OCI-LY1 (cell line): ENCODE data around the gene CHRND.

Source experiments
- H2AFZ ChIP-seq: fragments of 200-600 bp; sonication (generic), shearing (Covaris generic); 2 replicates; pipeline ENCODE4 v1.6.0; 2014; ENCODE audit warnings: antibody characterized with exemption, mild to moderate bottlenecking, low read length
- H3F3A ChIP-seq: fragments of 200-600 bp; sonication (generic), shearing (Covaris generic); 2 replicates; pipeline ENCODE4 v1.6.0; 2014; ENCODE audit warnings: mild to moderate bottlenecking, antibody characterized with exemption, low read length, moderate library complexity; ENCODE audit not compliant: insufficient read depth
- H3K27ac ChIP-seq: fragments of 200-600 bp; sonication (generic); 2 replicates; pipeline ENCODE4 v1.5.1; 2014; ENCODE audit warnings: low read length, mixed run types, mild to moderate bottlenecking, low read depth; ENCODE audit not compliant: poor library complexity, severe bottlenecking
- H3K27me3 ChIP-seq: fragments of 200-600 bp; sonication (generic); 2 replicates; pipeline ENCODE4 v1.6.0; 2014; ENCODE audit warnings: antibody characterized with exemption, mild to moderate bottlenecking, low read length, moderate library complexity; ENCODE audit not compliant: insufficient read depth
- H3K36me3 ChIP-seq: fragments of 200-600 bp; sonication (generic); 2 replicates; pipeline ENCODE4 v1.6.1; 2014; ENCODE audit warnings: mild to moderate bottlenecking, antibody characterized with exemption, low read length, moderate library complexity, mixed read lengths; ENCODE audit not compliant: insufficient read depth
- H3K4me1 ChIP-seq: fragments of 200-600 bp; sonication (generic); 2 replicates; pipeline ENCODE4 v1.5.1; 2014; ENCODE audit warnings: mild to moderate bottlenecking, low read length, moderate library complexity; ENCODE audit not compliant: insufficient read depth, severe bottlenecking
- H3K4me2 ChIP-seq: fragments of 200-600 bp; sonication (generic), shearing (Covaris generic); 2 replicates; pipeline ENCODE4 v1.6.1; 2014; ENCODE audit warnings: low read length
- H3K4me3 ChIP-seq: fragments of 200-600 bp; sonication (generic); 2 replicates; pipeline ENCODE4 v1.5.1; 2014; ENCODE audit warnings: low read length, low read depth, mild to moderate bottlenecking, mixed read lengths; ENCODE audit not compliant: poor library complexity, severe bottlenecking
- H3K79me2 ChIP-seq: fragments of 200-600 bp; shearing (Covaris generic); 2 replicates; pipeline ENCODE4 v1.6.1; 2016; ENCODE audit warnings: mixed run types, low read length, mixed read lengths; ENCODE audit not compliant: insufficient read depth
- H3K9ac ChIP-seq: fragments of 200-600 bp; sonication (generic), shearing (Covaris generic); 2 replicates; pipeline ENCODE4 v1.6.1; 2014; ENCODE audit warnings: mild to moderate bottlenecking, low read length, mixed read lengths
- H3K9me2 ChIP-seq: fragments of 200-600 bp; sonication (generic), shearing (Covaris generic); 2 replicates; pipeline ENCODE4 v1.6.1; 2014; ENCODE audit warnings: low read depth, mild to moderate bottlenecking, low read length, mixed read lengths
- H3K9me3 ChIP-seq: fragments of 200-600 bp; shearing (Covaris generic); 2 replicates; pipeline ENCODE4 v1.6.1; 2014; ENCODE audit warnings: low read length, mixed read lengths
- H4K20me1 ChIP-seq: fragments of 200-600 bp; sonication (generic), shearing (Covaris generic); 2 replicates; pipeline ENCODE4 v1.6.0; 2016; ENCODE audit warnings: mild to moderate bottlenecking, low read length; ENCODE audit not compliant: insufficient read depth
- EZH2 ChIP-seq: fragments of 200-600 bp; sonication (generic), shearing (Covaris generic); IDR thresholded peaks from 2 replicates; pipeline ENCODE4 v1.8.0; 2017; ENCODE audit warnings: borderline replicate concordance, mixed run types, mild to moderate bottlenecking, antibody characterized with exemption, low read length, moderate library complexity, mixed read lengths
- TF ChIP-seq, protein P1 (sequence below): fragments of 200-600 bp; sonication (generic), shearing (Covaris generic); IDR thresholded peaks from 2 replicates; pipeline ENCODE4 v1.5.1; 2017; ENCODE audit warnings: mild to moderate bottlenecking, antibody characterized with exemption, low read length, moderate library complexity, mixed read lengths

CHRND gene

DNA sequence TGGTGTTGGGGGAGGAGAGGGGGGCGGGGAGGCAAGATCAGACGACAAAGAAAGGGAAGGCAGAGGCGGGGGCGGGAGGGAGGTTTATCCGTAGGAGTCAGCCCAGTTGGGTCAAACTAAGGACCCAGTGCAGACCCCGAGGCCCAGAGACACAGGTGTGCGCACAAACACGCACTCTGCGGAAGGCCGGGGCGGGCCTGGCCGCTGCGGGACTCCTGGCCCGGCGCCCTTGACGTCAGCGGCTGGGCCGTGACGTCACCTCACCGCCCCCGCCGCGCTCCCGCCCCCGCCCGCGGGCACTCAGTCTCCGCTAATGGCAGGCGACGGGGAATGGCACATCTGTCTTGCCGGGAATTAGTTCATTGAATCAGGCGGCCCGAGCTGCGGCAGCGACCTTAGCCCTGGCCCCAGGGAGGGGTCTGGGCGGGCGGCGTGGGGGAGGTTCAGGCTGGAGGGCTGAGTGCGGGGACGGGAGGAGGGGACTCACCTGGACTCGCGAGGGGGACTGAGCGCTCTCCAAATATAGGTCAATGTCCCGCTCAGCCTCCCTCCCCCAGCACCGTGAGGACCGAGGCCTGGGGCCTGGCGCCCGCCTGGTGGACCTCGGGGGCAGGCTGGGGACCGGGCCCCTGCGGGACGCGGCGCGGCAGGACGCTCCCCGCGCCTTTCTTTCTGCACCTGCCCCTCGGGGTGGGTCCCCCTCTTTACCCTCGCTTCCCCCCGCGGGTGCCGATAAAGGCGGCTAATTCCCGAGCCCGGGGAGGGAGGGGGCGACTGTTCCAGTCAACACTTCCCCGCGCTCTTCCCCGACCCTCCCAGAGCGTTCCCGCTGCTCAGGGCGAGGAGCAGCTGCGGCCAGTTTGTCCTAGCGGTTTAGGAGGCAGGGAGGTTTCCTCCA, 22.8 kb upstream of the CHRND start:
- H3K27me3 ChIP-seq, result no peaks in the 10 kb centered on the region; the same call in none of the 2 replicates
- no peaks in the 10 kb centered on the region for H3K4me1 ChIP-seq
- no peaks in the 10 kb centered on the region for H3K79me2 ChIP-seq

DNA sequence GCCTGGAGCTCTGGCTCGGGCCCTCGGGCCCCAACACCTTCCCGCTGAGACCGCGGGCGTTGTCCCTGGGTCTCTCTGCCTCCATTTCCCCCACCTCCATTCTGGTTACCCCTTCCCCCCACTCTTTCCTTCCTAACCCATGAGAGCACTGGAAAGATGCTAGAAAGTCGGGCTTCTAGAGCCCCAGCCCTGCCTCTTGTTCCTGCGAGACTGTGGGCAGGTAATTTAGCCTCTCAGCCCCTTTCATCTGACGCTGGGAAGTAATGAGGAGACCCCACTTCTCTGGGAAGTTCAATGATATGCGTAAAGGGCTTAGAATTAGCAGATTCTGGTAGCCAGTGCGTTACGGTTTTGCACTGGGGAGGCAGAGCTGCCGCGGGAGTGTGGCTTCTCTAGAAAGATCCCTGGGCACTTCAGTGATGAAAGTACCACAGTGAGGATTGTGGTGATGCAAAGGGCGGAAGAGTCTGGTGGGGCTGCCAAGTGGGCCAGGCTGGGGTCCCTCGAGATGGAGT, 22.1 kb upstream of the CHRND start:
- Histone ChIP-seq H3K4me3 (no peak overlapping the region), H2AFZ (no peak overlapping the region), H3K9ac (no peak overlapping the region), H4K20me1 (no peaks in the 10 kb centered on the region), H3K27me3 (no peaks in the 10 kb centered on the region; the same call in 1 of the 2 replicates), H3K9me2 (no peaks in the 10 kb centered on the region), H3F3A (no peaks in the 10 kb centered on the region), H3K36me3 (no peaks in the 10 kb centered on the region), H3K79me2 (no peaks in the 10 kb centered on the region), H3K4me2 (no peak overlapping the region), H3K9me3 (no peaks in the 10 kb centered on the region), H3K4me1 (no peaks in the 10 kb centered on the region), H3K27ac (no peak overlapping the region)
- TF ChIP-seq, protein P1, sequence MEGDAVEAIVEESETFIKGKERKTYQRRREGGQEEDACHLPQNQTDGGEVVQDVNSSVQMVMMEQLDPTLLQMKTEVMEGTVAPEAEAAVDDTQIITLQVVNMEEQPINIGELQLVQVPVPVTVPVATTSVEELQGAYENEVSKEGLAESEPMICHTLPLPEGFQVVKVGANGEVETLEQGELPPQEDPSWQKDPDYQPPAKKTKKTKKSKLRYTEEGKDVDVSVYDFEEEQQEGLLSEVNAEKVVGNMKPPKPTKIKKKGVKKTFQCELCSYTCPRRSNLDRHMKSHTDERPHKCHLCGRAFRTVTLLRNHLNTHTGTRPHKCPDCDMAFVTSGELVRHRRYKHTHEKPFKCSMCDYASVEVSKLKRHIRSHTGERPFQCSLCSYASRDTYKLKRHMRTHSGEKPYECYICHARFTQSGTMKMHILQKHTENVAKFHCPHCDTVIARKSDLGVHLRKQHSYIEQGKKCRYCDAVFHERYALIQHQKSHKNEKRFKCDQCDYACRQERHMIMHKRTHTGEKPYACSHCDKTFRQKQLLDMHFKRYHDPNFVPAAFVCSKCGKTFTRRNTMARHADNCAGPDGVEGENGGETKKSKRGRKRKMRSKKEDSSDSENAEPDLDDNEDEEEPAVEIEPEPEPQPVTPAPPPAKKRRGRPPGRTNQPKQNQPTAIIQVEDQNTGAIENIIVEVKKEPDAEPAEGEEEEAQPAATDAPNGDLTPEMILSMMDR, result no peak
- TF ChIP-seq EZH2, result no peak

More for the DNA sequence above, 22.8 kb upstream of the CHRND start:
- no peak overlapping the region for H3K27ac ChIP-seq
- H3K4me2 ChIP-seq, result no peak overlapping the region
- H3F3A ChIP-seq, result no peaks in the 10 kb centered on the region
- H4K20me1 ChIP-seq, result no peaks in the 10 kb centered on the region
- no peak overlapping the region for H3K4me3 ChIP-seq
- no peaks in the 10 kb centered on the region for H3K36me3 ChIP-seq
- H2AFZ ChIP-seq, result no peak overlapping the region
- no peak for TF ChIP-seq EZH2
- TF ChIP-seq, protein P1, result no peak
- no peak overlapping the region for H3K9ac ChIP-seq
- H3K9me3 ChIP-seq, result no peaks in the 10 kb centered on the region
- no peaks in the 10 kb centered on the region for H3K9me2 ChIP-seq

DNA sequence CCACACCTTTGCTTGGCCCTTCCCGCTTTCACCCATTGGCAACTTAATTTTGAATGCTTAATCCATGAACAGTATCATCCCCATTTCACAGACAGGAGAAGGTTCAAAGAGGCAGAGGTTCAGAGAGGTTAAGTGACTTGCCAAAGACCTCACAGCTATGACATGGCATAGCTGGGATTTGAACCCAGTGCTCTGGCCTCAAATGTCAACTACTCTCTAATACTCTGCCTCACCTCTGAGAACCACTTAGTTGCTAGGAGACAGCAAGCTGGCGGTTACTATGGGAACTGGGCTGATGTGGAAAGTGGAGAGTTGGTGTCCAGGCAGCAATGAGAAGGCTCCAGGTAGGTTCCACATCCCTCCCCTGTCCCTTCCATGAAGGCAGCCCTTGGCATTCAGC, 21.5 kb upstream of the CHRND start:
- Histone ChIP-seq H3K9ac (no peak overlapping the region), H2AFZ (no peak overlapping the region), H3K4me3 (no peak overlapping the region), H3K9me2 (no peaks in the 10 kb centered on the region), H3K4me1 (no peaks in the 10 kb centered on the region), H3F3A (no peaks in the 10 kb centered on the region), H3K27me3 (no peaks in the 10 kb centered on the region; the same call in 1 of the 2 replicates), H4K20me1 (no peaks in the 10 kb centered on the region), H3K4me2 (no peak overlapping the region), H3K79me2 (no peaks in the 10 kb centered on the region), H3K9me3 (no peaks in the 10 kb centered on the region), H3K36me3 (no peaks in the 10 kb centered on the region), H3K27ac (no peak overlapping the region)
- TF ChIP-seq, protein P1, result no peak
- no peak for TF ChIP-seq EZH2
